ENCODE measurements around the gene RGPD5.
"Not testable (repeated sequence)": the region's sequence is repeated elsewhere in the genome, so short reads cannot be mapped to it uniquely, and the experiment has no call there.

Gene RGPD5

DNA sequence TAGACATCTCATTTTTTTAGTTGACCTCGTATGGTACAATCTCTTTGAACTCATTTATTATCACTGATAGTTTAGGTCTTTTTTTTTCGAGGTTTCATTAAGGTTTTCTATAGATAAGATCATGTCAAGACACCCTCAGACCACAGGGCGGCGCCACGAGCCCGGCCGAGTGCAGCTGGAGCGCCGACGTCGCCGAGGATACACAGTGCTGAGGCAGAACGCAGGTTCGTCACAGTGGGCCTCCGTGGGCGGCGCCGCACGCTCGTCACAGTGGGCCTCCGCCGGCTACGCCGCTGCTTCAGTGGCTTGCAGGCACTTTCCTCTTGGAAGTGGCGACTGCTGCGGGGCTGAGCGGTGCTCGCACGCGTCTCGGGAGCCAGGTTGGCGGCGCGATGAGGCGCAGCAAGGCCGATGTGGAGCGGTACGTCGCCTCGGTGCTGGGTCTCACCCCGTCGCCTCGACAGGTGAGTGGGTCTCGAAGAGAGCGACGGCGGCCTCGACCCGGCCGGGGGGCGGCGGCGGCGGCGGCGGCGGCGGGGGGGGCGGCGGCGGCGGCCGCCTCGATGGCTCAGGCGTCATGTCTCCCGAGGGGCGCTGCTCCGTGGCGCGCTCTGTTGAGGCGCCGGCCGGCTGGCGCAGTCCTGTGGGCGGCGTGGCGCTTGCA lies at the start of gene RGPD5:
Gene RGPD5 (plus strand): TSS at position 232 of the 664 bp plus-strand sequence. CDS start 161 bp downstream, at position 393.
- DNase-seq (ENCODE audit: low read depth in 1 of 2, low spot score in 1 of 2): not testable (repeated sequence)

DNA sequence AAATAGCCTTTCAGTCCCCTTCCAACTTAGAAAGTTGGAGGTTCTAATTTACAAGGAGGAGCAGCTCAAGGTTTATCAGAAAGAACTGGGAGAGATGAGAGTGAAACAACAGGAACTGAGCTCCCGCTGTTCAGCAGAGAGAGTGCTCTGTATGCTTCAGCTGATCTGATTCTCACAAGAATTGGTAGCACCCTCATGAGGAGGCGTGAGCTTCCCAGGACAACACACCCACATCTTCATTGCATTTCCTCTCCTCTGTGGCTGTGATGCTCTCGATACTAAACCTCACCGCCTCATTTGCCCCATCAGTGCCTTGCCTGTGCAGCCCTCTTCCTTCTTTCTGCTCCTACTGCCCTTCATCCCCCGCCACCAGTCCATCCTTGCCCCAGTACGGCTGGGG lies 42.5 kb upstream of the RGPD5 start:
- DNase-seq (ENCODE audit: low read depth in 1 of 2, low spot score in 1 of 2): not testable (repeated sequence)

DNA sequence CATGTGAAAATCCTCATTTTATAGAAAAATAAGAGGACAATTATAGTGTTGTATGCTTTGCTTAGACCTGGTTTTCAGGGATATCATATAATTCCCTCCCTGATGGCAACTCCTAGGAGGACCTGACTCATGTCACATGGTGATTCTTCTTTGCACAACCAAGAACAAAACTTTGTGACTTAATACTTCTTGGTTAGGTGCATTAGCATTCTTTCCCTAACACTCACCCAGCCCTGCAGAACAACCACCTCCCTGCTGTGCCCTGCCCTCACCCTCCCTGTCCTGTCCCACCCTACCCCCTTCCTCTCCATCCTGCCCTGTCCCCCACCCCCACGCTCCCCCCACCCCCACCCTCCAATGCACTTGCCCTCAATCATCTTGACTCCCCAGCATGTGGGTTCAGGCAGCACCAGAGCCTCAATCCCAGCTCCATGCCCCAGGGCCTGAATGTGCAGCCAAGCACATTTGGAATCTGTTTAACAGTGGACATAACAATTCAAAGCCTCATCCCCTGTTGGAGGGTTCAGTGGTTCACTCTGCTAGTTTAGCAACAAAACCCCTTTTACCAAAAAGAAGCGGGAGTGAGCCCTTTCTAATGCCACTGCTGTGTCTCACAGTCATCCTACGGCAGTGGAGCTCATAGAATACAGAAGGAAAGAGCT lies 36.8 kb upstream of the RGPD5 start:
- not testable (repeated sequence) for DNase-seq (ENCODE audit: low read depth in 1 of 2, low spot score in 1 of 2)

DNA sequence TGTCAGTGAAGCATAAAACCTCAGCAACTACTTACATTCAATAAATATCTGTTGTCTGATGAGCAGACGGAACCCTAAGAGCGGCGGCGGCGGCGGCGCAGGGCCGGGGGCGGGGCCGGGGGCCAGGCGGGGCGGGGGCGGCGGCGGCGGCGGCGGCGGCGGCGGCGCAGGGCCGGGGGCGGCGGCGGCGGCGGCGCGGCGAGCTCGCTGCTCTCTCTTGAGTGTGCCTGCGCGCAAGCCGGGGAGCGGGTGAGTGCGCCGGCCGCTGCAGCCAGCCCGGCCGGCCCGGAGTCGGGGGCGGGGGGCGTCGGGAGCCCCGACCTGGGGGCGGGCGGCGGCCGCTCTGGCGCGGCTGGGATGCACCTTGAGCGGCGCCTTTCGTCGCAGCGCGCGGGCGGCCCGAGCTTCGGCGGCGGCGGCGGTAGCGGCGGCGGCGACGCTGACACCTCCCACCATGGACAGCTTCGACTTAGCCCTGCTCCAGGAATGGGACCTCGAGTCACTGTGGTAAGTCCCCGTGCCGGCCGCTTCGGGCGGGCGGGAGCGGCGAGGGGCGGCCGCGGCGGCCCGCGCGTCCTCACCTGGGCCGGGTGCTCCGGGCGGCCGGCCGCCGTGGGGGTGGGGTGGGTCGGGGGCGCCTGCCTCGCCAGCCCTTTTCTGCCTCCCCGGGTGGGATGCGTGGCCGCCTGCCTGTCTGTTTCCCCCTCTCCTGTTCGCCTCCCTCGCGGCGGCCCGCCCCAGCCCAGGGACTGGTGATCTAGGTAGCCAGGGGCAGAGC lies 33.7 kb upstream of the RGPD5 start:
- DNase-seq (ENCODE audit: low read depth in 1 of 2, low spot score in 1 of 2): not testable (repeated sequence)

DNA sequence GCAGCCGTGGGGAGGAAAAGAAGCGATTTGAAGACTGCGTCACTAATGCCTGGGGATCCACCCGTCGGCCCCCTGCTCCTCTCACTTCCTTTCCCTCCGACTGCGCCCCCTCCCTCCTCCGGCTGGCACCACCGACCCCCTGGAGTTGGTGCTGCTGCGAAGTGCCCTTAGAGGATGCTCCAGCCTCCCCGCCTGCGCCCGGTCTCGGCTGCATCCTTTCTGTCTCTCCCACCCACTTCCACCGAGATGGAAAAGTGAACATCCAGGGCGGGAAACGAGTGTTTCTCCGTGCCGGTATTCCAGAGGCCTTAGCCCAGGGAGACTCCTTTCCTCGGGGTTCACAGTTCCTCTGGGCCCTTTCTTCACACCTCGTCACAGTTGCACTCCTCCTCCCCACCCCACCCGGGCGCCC lies 33.1 kb upstream of the RGPD5 start:
- DNase-seq (ENCODE audit: low read depth in 1 of 2, low spot score in 1 of 2): not testable (repeated sequence)

DNA sequence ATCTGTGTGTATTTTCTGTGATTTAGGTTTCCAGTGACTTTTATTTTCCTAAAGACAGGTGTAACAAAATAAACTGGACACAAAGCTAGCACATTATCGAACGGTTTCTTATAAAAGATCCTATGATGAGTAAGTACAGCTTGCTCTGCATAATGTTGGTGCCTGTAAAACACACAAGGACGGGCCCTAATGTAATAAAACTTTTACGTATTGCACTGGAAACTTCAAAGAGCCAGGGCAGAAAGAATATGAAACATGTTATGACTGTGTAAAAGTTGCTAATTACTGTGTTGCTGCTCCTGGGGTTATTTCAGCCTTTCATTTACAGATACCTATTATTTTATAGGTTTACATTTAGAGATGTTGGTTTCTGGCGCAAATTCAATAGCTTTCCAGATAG lies 32.1 kb upstream of the RGPD5 start:
- DNase-seq (ENCODE audit: low read depth in 1 of 2, low spot score in 1 of 2): not testable (repeated sequence)

DNA sequence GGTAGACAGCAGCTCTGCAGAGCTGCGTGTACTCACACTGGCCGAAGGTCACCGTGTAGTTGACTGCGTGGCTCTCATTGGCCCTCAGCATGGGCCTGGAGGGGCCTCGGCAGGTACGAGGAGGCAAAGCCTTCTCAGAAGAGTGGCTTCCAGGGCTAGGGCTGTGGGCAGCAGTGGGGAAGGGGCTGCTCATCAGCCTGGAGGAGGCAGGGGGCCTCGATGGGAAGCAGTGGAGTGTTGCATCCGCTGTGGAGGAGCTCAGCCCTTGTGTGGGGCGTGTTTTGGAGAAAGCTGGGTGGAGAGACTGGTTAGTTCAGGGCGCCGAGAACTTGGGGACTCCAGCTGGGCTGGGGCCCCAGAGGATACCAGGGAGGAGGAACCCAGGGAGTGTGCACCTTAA lies 28.0 kb upstream of the RGPD5 start:
- not testable (repeated sequence) for DNase-seq (ENCODE audit: low read depth in 1 of 2, low spot score in 1 of 2)

DNA sequence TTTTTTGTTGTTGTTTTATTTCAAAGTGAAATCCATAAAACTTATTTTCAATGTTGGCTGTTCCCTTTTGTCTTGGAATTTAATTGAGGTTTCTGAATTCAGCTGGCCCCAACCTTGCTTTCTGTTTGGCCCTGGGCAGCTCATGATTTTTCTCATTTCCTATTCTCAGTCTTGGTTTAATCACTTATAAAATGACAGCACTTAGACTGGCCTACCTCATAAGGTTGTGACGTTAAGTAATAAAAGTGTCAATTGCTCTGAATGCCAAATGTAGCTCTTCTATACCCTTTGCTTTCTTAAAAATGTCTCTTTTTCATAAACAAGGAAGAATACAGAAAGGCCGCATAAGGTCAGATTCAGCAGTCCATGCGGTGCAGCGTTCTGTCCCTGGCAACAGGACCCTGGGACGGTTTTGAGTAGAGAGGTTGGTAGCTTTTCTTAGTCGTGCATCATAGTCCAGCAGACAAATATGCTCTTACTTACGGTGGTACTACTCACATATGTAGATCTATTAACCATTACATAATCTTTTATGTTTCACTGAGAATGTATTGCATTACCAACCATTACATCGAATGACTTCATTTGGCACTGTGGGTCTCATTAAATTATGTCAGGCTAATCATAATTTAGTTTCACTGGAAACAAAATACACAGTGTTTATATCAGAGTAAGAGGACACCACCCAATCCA lies 27.1 kb upstream of the RGPD5 start:
- not testable (repeated sequence) for DNase-seq (ENCODE audit: low read depth in 1 of 2, low spot score in 1 of 2)

DNA sequence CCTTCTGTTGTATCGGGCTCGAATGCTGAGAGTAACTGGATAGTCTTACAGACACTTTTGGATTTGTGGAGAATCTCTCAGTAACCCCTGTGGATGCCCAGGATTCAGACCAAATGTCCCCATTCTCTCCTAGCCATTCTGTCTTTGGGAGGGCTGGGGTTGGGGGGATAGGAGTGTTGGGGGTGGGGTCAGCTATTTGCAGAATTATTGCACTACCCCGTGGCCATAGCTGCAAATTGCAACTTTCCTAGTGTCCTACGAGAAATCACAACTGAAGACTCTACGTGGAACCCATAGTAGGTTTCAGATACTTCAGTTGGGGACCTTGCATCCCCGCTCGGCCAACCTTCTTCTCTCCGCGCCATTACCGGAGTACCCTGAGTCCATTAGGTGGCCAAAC lies 25.2 kb upstream of the RGPD5 start:
- DNase-seq (ENCODE audit: low read depth in 1 of 2, low spot score in 1 of 2): not testable (repeated sequence)

DNA sequence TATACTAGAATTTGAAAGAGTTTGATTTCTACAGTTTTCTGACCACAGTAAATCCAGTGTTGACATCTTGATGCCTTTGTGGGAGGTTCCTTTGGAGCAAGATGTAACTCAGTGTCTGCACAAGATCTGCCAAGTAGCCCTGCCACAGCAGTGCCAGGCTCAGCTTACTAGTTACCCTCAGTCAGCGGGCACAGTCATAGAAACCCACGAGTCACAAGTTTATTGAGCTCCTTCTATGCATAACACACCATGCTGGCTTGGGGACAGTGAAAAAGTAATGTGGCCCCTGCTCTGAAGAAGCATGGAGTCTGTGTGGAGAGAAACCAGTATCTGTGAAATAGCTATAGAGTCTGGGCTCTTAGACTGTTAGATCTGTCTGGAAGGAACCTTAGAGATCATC lies 15.0 kb upstream of the RGPD5 start:
- DNase-seq (ENCODE audit: low read depth in 1 of 2, low spot score in 1 of 2): not testable (repeated sequence)

DNA sequence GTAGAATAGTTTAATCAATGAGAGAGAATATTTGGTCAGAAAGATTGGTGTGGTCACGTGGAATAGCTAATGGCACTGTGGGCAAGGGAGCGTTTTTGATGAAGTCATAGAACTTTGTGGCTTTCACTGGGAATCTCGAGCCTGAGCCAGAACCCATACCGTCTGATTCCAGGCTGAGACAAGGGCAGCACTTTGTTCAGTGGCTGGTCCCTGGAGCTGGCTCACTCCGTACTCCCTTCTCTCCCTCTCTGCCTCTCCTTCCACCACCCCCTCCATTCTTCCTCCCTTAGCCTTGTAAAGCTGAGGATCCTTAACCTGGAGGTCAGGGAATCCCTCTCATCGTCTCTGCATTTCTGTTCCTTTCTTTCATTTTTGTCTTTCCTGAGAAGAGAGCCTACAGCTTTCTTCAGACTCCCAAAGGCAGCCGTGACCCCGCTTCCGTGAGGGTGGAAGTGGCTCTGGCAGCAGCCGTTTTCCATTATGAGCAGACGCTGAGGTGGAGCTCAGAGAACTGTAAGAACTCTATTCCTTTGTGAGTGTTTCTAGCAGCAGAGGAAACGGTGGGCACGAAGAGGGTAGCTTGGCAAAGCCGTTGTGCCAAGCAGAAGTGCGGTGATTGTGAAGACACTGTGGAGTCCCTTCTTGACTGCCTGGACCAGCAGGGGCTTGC lies 12.8 kb upstream of the RGPD5 start:
- not testable (repeated sequence) for DNase-seq (ENCODE audit: low read depth in 1 of 2, low spot score in 1 of 2)

DNA sequence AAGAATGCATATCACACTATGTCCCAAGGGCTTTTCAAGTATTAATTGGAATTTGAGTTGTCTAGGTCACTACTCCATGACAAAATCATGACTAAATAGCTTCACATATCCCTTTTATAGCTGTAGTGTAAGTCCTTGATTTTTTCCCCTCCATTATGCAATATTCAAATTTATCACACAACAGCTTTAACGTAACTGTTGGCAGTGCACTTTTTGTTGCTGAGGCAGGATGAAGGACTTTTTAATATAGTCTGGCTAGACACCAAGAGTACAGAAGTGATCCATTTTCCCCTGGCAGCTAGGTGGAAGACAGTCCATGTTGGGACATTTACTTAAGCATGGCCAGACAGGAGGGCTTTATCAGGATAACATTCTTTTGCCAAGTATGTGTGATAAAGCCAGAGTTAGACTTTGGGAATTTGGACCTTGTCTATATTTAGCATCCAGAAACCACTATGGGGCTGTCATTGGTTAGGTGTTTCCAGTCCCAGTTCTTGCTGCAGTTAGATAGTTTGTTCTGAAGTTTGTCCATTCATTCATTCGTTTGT lies 11.6 kb upstream of the RGPD5 start:
- not testable (repeated sequence) for DNase-seq (ENCODE audit: low read depth in 1 of 2, low spot score in 1 of 2)

DNA sequence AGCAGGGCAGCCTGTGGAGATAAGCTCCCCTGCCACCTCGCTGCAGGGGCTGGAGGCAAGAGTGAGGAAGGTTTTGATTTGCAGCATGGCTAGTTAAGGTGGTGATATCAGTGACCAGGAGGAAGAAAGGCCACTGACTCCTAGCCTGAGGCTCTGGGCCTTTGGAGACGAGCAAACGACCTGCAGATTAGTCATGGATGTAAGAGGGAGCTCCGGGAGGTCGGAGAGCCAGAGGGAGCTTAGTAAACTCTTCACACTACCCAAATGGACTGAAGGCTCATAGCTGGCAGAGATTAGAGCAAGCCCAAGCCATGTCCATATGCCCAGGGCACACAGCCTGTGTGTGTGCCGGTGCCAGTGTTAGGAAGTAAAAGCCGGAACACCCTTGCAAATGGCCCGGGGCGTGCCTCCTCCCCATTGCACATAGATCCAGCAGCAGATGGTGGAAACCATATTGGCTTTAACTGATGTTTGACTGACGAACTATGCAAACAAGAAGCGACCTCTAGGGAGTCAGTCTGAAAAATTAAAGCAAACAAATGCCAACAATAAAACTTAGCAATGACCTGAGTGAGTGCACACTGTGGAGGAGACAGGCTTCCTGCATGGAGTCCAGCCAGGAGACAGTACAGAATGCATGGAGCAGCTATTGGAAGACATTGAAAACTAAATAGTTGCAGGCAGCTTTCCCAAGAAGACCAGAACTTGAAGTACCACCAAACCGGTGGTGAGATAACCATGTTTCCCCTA lies 2.4 kb upstream of the RGPD5 start:
- not testable (repeated sequence) for DNase-seq (ENCODE audit: low read depth in 1 of 2, low spot score in 1 of 2)

DNA sequence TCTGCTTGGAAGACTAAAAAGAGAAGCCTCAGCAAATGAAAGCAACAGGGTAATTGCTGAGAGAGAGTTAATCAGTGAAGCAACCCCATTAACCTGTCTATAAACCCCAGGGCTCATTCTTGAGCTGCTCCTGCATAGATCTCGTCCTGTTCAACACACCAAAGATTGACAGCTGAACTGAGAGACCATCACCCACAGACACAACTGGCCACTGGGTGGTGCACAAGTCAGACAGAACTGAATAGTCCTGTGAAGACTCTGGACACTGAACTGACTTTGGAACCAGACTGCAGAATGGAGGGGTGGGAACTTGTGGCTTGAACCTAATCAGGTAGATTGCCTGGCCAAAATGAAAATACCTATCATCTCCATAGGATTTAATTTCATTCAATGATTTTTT lies 1.4 kb upstream of the RGPD5 start:
- not testable (repeated sequence) for DNase-seq (ENCODE audit: low read depth in 1 of 2, low spot score in 1 of 2)

DNA sequence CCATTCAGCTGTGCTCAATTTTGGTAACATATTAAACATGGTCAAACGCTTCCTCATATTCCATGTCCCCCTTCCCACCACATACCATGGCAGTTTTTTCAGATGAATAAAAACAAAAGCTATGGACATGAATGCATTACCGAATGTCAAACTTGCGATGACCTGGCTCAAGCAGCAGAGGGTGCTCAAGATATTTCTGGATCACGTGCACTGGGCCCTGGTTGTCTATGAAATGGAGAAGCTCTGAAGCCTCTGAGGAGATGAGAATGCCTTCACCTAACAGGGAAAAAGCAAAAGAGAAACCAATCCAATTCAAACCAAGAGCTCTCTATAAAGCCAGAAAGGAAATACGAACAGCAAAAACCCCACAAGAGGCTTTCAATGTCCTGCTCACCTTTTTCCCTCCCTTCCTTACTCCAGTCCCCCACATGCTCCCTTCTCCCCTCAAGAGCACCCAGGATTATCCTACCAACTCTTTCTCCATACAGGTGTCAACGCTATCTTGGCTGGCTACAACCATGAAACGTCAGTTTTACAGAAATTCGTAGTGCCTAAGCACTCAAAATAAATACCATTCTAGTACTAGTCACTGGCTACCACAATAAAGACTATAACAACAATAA lies 77.1 kb downstream of the RGPD5 start:
- not testable (repeated sequence) for DNase-seq (ENCODE audit: low read depth in 1 of 2, low spot score in 1 of 2)

DNA sequence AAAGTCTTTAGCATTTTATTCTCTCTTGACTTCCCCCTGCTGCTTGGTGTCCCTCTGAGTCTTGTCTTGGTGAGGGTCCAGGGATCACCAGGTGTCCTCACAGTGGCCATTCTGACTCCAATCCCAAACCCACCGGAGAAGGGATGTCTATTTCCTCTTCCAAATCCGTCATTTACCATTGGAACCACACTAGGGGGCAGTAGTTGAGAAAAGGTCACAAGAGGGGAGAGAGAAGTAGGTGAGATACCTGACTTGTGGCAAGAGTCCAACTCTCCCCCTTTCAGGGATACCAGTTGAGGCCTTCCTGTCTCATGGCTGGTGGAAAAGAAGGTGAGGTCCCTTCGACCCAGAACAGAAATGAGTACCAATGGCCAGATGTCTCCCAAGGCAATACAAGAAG lies 82.5 kb downstream of the RGPD5 start:
- not testable (repeated sequence) for DNase-seq (ENCODE audit: low read depth in 1 of 2, low spot score in 1 of 2)

DNA sequence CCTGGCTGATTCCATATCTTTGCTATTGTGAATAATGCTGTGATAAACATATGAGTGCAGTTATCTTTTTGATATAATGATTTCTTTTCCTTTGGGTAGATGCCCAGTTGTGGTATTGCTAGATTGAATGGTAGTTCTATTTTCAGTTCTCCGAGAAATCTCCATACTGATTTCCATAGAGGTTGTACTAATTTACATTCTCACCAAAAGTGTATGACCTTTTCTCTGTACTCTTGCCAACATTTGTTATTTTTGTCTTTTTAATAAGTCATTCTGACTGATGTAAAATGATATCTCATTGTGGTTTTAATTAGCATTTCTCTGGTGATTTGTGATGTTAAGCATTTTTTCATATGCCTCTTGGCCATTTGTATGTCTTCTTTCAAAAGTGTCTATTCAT lies 88.0 kb downstream of the RGPD5 start:
- not testable (repeated sequence) for DNase-seq (ENCODE audit: low read depth in 1 of 2, low spot score in 1 of 2)

DNA sequence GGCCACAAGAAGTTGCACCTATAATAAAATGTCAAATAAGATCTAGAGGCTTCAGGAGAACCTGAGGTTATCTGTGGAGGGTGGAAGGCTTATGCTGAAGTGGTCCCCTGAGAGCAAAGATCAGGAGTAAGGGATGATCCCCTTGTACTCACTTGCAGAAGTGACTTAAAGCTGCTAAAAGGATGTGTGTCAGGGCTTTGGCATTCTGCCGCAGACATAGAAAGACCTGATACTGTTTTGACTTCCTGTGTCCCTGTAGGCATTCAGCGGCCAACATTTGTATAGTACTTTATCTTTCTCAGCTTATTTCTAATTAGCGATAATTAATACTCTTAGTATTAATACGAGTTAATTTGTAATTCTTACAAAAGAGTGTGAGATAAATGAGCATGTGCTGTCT lies 94.3 kb downstream of the RGPD5 start:
- not testable (repeated sequence) for DNase-seq (ENCODE audit: low read depth in 1 of 2, low spot score in 1 of 2)

DNA sequence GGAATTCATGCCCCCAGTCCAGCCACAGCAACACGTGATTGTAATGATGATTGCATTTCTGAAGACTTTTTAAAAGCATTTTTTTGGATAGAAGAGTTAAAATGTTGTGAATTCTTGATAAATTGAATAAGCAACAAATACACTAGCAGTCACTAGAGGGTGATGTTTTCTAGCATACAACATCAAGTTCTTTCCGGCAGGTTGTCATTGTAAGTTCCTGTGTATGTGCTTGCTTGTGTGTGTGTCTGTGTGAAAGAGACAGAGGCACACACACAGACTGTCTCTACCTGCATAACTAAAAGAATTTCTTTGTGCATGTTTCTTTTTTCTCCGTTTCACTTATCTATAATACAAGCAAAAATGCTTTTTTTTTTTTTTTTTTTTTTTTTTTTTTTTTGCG lies 95.8 kb downstream of the RGPD5 start:
- not testable (repeated sequence) for DNase-seq (ENCODE audit: low read depth in 1 of 2, low spot score in 1 of 2)

All from stimulated activated CD4-positive, alpha-beta T cell treated with anti-CD3 and anti-CD28 coated beads, Interleukin-15, amount 100 ng/mL, for 1 hour (primary cell).